NB4 (cell line): ENCODE measurements around the gene FBXL20.
"Not testable (repeated sequence)": the region's sequence is repeated elsewhere in the genome, so short reads cannot be mapped to it uniquely, and the experiment has no call there.

Experiments
- DNase-seq: peaks from one replicate; pipeline ENCODE4 v3.0.0; 2010; ENCODE audit warnings: low read depth
- H3K4me3 ChIP-seq: one replicate; pipeline ENCODE4 v1.5.1; 2011; ENCODE audit warnings: mild to moderate bottlenecking, low read depth, low read length, moderate library complexity
- CTCF ChIP-seq: IDR thresholded peaks from one replicate; pipeline ENCODE4 v1.5.1; 2012; ENCODE audit warnings: low read depth, low read length
- MAX ChIP-seq: IDR thresholded peaks from 2 replicates; pipeline ENCODE4 v1.6.1; 2011; ENCODE audit warnings: low read depth, low read length
- MYC ChIP-seq: IDR thresholded peaks from 2 replicates; pipeline ENCODE4 v1.6.1; 2011; ENCODE audit warnings: low read depth, low read length
- POLR2A ChIP-seq: IDR thresholded peaks from 2 replicates; pipeline ENCODE4 v1.6.1; 2011; ENCODE audit warnings: mild to moderate bottlenecking; ENCODE audit not compliant: insufficient read length; ENCODE audit errors: extremely low read depth

The FBXL20 gene

GRCh38 chr17:39283098-39283497 lies 118.3 kb downstream of the FBXL20 start:
- no peak for DNase-seq
- H3K4me3 ChIP-seq = no peak overlapping the region
- TF ChIP-seq MYC = no peak
- TF ChIP-seq CTCF = no peak
- TF ChIP-seq POLR2A = no peak
- TF ChIP-seq MAX = no peak

- TF ChIP-seq CTCF = no peak
- DNase-seq = no peak
- no peak overlapping the region for H3K4me3 ChIP-seq
These were observed 119.6 kb downstream of the FBXL20 start for GRCh38 chr17:39281806-39282205.

GRCh38 chr17:39278246-39278645 lies 123.2 kb downstream of the FBXL20 start:
- not testable (repeated sequence) for DNase-seq, H3K4me3 ChIP-seq

- no peak overlapping the region for H3K4me3 ChIP-seq
- DNase-seq = no peak
- TF ChIP-seq POLR2A = no peak
- TF ChIP-seq MAX = no peak
- no peak for TF ChIP-seq MYC
- no peak for TF ChIP-seq CTCF
These were observed 124.3 kb downstream of the FBXL20 start for GRCh38 chr17:39277110-39277509.

GRCh38 chr17:39276113-39276512 lies 125.3 kb downstream of the FBXL20 start:
- TF ChIP-seq CTCF (no peak), MYC (no peak), POLR2A (no peak), MAX (no peak)
- no peak for DNase-seq

GRCh38 chr17:39271546-39271945 lies 129.9 kb downstream of the FBXL20 start:
- peak; percentile 24 for DNase-seq
- TF ChIP-seq MAX = no peak
- TF ChIP-seq CTCF = no peak
- no peak for TF ChIP-seq POLR2A
- no peak for TF ChIP-seq MYC
- no peak overlapping the region for H3K4me3 ChIP-seq

More at GRCh38 chr17:39276113-39276512, 125.3 kb downstream of the FBXL20 start:
- no peak overlapping the region for H3K4me3 ChIP-seq
